H9 (cell line): ENCODE measurements around the gene MGAT5B. TPM values are rescaled to one million over a fixed set of nuclear protein-coding genes. Genes with fewer than 3 reads are reported as not detected.

Experiments
- DNase-seq: peaks from one replicate; pipeline ENCODE4 v3.0.0-alpha.2; 2017
- H2AFZ ChIP-seq: one replicate; pipeline ENCODE4 v1.6.1; 2013; ENCODE audit warnings: mild to moderate bottlenecking, low read length, control low read depth, moderate library complexity
- H2AK5ac ChIP-seq: 2 replicates; pipeline ENCODE4 v1.6.1; 2013; ENCODE audit warnings: low read length, control low read depth, mixed read lengths; ENCODE audit not compliant: insufficient read length
- H2BK120ac ChIP-seq: one replicate; pipeline ENCODE4 v1.6.1; 2013; ENCODE audit warnings: low read depth, mild to moderate bottlenecking, low read length, control low read depth, inconsistent platforms; ENCODE audit not compliant: poor library complexity, severe bottlenecking
- H2BK12ac ChIP-seq: 2 replicates; pipeline ENCODE4 v1.6.1; 2013; ENCODE audit warnings: low read length, control low read depth, mixed read lengths, low read depth; ENCODE audit not compliant: insufficient read length
- H2BK15ac ChIP-seq: 2 replicates; pipeline ENCODE4 v1.6.1; 2013; ENCODE audit warnings: low read depth, low read length, control low read depth
- H2BK20ac ChIP-seq: one replicate; pipeline ENCODE4 v1.6.1; 2013; ENCODE audit warnings: low read depth, mild to moderate bottlenecking, low read length, control low read depth, inconsistent platforms; ENCODE audit not compliant: poor library complexity, severe bottlenecking
- H2BK5ac ChIP-seq: 2 replicates; pipeline ENCODE4 v1.6.1; 2013; ENCODE audit warnings: low read length, control low read depth, mixed read lengths; ENCODE audit not compliant: insufficient read length
- H3K14ac ChIP-seq: 2 replicates; pipeline ENCODE4 v1.6.1; 2013; ENCODE audit warnings: low read length, control low read depth; ENCODE audit not compliant: insufficient read depth
- H3K18ac ChIP-seq: 2 replicates; pipeline ENCODE4 v1.6.1; 2013; ENCODE audit warnings: low read depth, mild to moderate bottlenecking, mixed read lengths, low read length, control low read depth; ENCODE audit not compliant: insufficient read length
- H3K23ac ChIP-seq: 2 replicates; pipeline ENCODE4 v1.6.1; 2013; ENCODE audit warnings: low read length, control low read depth, mixed read lengths, low read depth; ENCODE audit not compliant: insufficient read length
- H3K23me2 ChIP-seq: 2 replicates; pipeline ENCODE4 v1.6.1; 2013; ENCODE audit warnings: low read depth, mild to moderate bottlenecking, mixed read lengths, low read length, control low read depth; ENCODE audit not compliant: insufficient read length, poor library complexity, severe bottlenecking
- H3K27ac ChIP-seq: 2 replicates; pipeline ENCODE4 v1.5.1; 2013; ENCODE audit warnings: low read length, control low read depth, mixed read lengths, low read depth; ENCODE audit not compliant: insufficient read length
- H3K27me3 ChIP-seq: 2 replicates; pipeline ENCODE4 v1.6.1; 2013; ENCODE audit warnings: low read length, control low read depth, inconsistent platforms; ENCODE audit not compliant: insufficient read depth
- H3K4ac ChIP-seq: 2 replicates; pipeline ENCODE4 v1.6.1; 2013; ENCODE audit warnings: low read depth, mild to moderate bottlenecking, control low read depth, inconsistent platforms, low read length, moderate library complexity
- H3K4me1 ChIP-seq: 2 replicates; pipeline ENCODE4 v1.6.1; 2013; ENCODE audit warnings: low read length, control low read depth, inconsistent platforms; ENCODE audit not compliant: insufficient read depth
- H3K4me2 ChIP-seq: 2 replicates; pipeline ENCODE4 v1.6.1; 2013; ENCODE audit warnings: low read length, control low read depth, mixed read lengths; ENCODE audit not compliant: insufficient read length, insufficient read depth
- H3K56ac ChIP-seq: 2 replicates; pipeline ENCODE4 v1.6.1; 2013; ENCODE audit warnings: low read depth, mild to moderate bottlenecking, mixed read lengths, low read length, control low read depth; ENCODE audit not compliant: insufficient read length
- H3K79me1 ChIP-seq: 2 replicates; pipeline ENCODE4 v1.6.1; 2013; ENCODE audit warnings: low read depth, mild to moderate bottlenecking, moderate library complexity, low read length, control low read depth, inconsistent platforms; ENCODE audit not compliant: insufficient read depth, poor library complexity, severe bottlenecking
- H3K79me2 ChIP-seq: 2 replicates; pipeline ENCODE4 v1.6.1; 2013; ENCODE audit warnings: low read length, control low read depth, inconsistent platforms; ENCODE audit not compliant: insufficient read depth
- H3K9ac ChIP-seq: 2 replicates; pipeline ENCODE4 v1.6.1; 2013; ENCODE audit warnings: low read length, control low read depth, mixed read lengths; ENCODE audit not compliant: insufficient read length; ENCODE audit errors: extremely low read depth
- H3K9me3 ChIP-seq: one replicate; pipeline ENCODE4 v1.6.1; 2013; ENCODE audit warnings: low read depth, low read length, inconsistent platforms; ENCODE audit not compliant: control insufficient read depth
- H3T11ph ChIP-seq: one replicate; pipeline ENCODE4 v1.6.1; 2013; ENCODE audit warnings: mild to moderate bottlenecking, low read length, control low read depth, inconsistent platforms
- H4K20me1 ChIP-seq: one replicate; pipeline ENCODE4 v1.6.1; 2013; ENCODE audit not compliant: control insufficient read depth, insufficient read length, insufficient read depth
- H4K5ac ChIP-seq: 2 replicates; pipeline ENCODE4 v1.6.1; 2013; ENCODE audit warnings: low read depth, mild to moderate bottlenecking, mixed read lengths, low read length, control low read depth; ENCODE audit not compliant: insufficient read length
- H4K8ac ChIP-seq: replicated peaks from 2 replicates; pipeline ENCODE4 v1.6.1; 2013; ENCODE audit warnings: low read length, control low read depth, mixed read lengths, low read depth; ENCODE audit not compliant: insufficient read length
- H4K91ac ChIP-seq: 2 replicates; pipeline ENCODE4 v1.6.1; 2013; ENCODE audit warnings: low read depth, mild to moderate bottlenecking, moderate library complexity, mixed read lengths, low read length, control low read depth; ENCODE audit not compliant: insufficient read length
- H3K27ac Mint-ChIP-seq, 3 experiments: 2 replicates in 2 of 3; 3 replicates in 1 of 3; pipeline ENCODE4 v1.8.0; 2020 to 2021; ENCODE audit warnings: mixed read lengths in 3 of 3, mild to moderate bottlenecking in 1 of 3, moderate library complexity in 1 of 3
- H3K27me3 Mint-ChIP-seq: 2 replicates; pipeline ENCODE4 v1.8.0; 2021; ENCODE audit warnings: low read depth, mild to moderate bottlenecking, moderate library complexity, mixed read lengths
- H3K36me3 Mint-ChIP-seq, 3 experiments: 2 replicates in 2 of 3; 3 replicates in 1 of 3; pipeline ENCODE4 v1.8.0; 2020 to 2021; ENCODE audit warnings: low read depth in 3 of 3, mixed read lengths in 3 of 3; ENCODE audit not compliant: insufficient read depth in 1 of 3
- H3K4me1 Mint-ChIP-seq, 2 experiments: 2 replicates each; pipeline ENCODE4 v1.8.0; 2020; ENCODE audit warnings: mixed read lengths in 2 of 2
- H3K4me3 Mint-ChIP-seq, 2 experiments: 2 replicates in 1 of 2; 3 replicates in 1 of 2; pipeline ENCODE4 v1.8.0; 2020 to 2021; ENCODE audit warnings: mild to moderate bottlenecking in 2 of 2, mixed read lengths in 2 of 2, moderate library complexity in 1 of 2
- H3K9me3 Mint-ChIP-seq, 2 experiments: 2 replicates in 1 of 2; 3 replicates in 1 of 2; pipeline ENCODE4 v1.8.0; 2020; ENCODE audit warnings: mild to moderate bottlenecking in 2 of 2, mixed read lengths in 2 of 2, moderate library complexity in 1 of 2
- CTCF ChIP-seq: fragments of 200-600 bp; sonication (generic); conservative IDR thresholded peaks from 3 replicates; pipeline ENCODE4 v1.8.0; 2021; ENCODE audit warnings: antibody characterized with exemption, mild to moderate bottlenecking
- WGBS: extraction: QIAGEN DNeasy Blood & Tissue Kit; methylation state at CpG from one replicate; pipeline ENCODE4 v1.1.7; 2013; ENCODE audit warnings: missing lambda C conversion rate, low lambda C conversion rate, mixed read lengths; ENCODE audit not compliant: insufficient read length; ENCODE audit errors: extremely low coverage; 5-methylcytosine and 5-hydroxymethylcytosine counted together
- total RNA-seq: library from RNA; stranded (reverse); gene quantifications from 2 replicates; pipeline ENCODE4 v1.2.1, GENCODE V29; 2021

MGAT5B gene
- total RNA-seq, 1 experiment from 2014 or later: 4.9 TPM

DNA sequence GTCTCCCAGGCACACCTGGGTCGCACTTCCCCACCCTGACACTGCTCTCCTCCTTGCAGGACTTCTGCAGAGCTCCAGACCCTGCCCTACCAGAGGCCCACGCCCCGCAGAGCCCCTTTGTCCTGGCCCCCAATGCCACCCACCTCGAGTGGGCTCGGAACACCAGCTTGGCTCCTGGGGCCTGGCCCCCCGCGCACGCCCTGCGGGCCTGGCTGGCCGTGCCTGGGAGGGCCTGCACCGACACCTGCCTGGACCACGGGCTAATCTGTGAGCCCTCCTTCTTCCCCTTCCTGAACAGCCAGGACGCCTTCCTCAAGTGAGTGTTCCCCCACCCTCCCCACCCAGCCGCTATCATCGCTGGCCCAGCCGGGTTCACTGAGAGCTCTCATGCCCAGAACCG lies 79.6 kb downstream of the MGAT5B start:
- no peak overlapping the region for H3K18ac ChIP-seq
- WGBS: no CpG with 5 or more reads among the region's 17 CpGs
- H2BK20ac ChIP-seq: no peak overlapping the region
- H3K23me2 ChIP-seq: no peaks in the 10 kb centered on the region
- no peak overlapping the region for H3K4me2 ChIP-seq
- no peak overlapping the region for H3K56ac ChIP-seq
- no peak overlapping the region for H3K9ac ChIP-seq
- no peak overlapping the region for H3K4me3 Mint-ChIP-seq
- no peaks in the 10 kb centered on the region for H3K9me3 Mint-ChIP-seq
- no peak overlapping the region for H4K8ac ChIP-seq
- H2AK5ac ChIP-seq: no peak overlapping the region
- H3K23ac ChIP-seq: no peak overlapping the region
- H3K27me3 Mint-ChIP-seq: no peaks in the 10 kb centered on the region
- no peak for TF ChIP-seq CTCF
- no peaks in the 10 kb centered on the region for H3K27me3 ChIP-seq
- no peaks in the 10 kb centered on the region for H3K4me1 ChIP-seq
- no peak overlapping the region for H3T11ph ChIP-seq
- no peak overlapping the region for H2BK5ac ChIP-seq
- no peak for DNase-seq
- H4K91ac ChIP-seq: no peak overlapping the region
- H2BK12ac ChIP-seq: no peak overlapping the region
- no peak overlapping the region for H2BK15ac ChIP-seq
- H4K20me1 ChIP-seq: no peaks in the 10 kb centered on the region
- no peak overlapping the region for H2AFZ ChIP-seq
- H4K5ac ChIP-seq: no peak overlapping the region
- H3K9me3 ChIP-seq: no peaks in the 10 kb centered on the region
- no peak overlapping the region for H3K4ac ChIP-seq
- H3K4me1 Mint-ChIP-seq: peaks cover 3 to 33% of the 10 kb centered on the region in 2 experiments
- no peaks in the 10 kb centered on the region for H3K79me1 ChIP-seq
- no peak overlapping the region for H3K27ac ChIP-seq
- H3K36me3 Mint-ChIP-seq: no peaks in the 10 kb centered on the region; a peak in 1 of 7 replicates
- H3K27ac Mint-ChIP-seq: no peak overlapping the region
- no peaks in the 10 kb centered on the region for H3K79me2 ChIP-seq
- H2BK120ac ChIP-seq: no peak overlapping the region
- H3K14ac ChIP-seq: no peak overlapping the region
